GM10248 (cell line): ENCODE measurements around the gene KMT2C.
"Not testable (repeated sequence)": the region's sequence is repeated elsewhere in the genome, so short reads cannot be mapped to it uniquely, and the experiment has no call there.

Experiments used
- CTCF ChIA-PET: fragments of 300-600 bp; sonication (Branson Sonifier 250); formaldehyde crosslinking; extraction: SDS; loops from one replicate; lab custom pipeline; 2021; ENCODE audit warnings: antibody characterized with exemption; lab: Yijun Ruan, JAX
- POLR2A ChIA-PET: fragments of 350-650 bp; sonication (Branson Sonifier 250); formaldehyde crosslinking; extraction: SDS; loops from one replicate; lab custom pipeline; 2020; ENCODE audit warnings: antibody characterized with exemption; lab: Yijun Ruan, JAX
- DNase-seq: peaks from one replicate; pipeline ENCODE4 v3.0.0; 2012; ENCODE audit errors: extremely low spot score
- TF ChIP-seq, protein P1 (sequence below): IDR thresholded peaks from 2 replicates; pipeline ENCODE4 v1.5.1; 2012; ENCODE audit warnings: mild to moderate bottlenecking, low read depth; ENCODE audit errors: extremely low read depth, missing control alignments, control extremely low read depth

KMT2C gene

DNA sequence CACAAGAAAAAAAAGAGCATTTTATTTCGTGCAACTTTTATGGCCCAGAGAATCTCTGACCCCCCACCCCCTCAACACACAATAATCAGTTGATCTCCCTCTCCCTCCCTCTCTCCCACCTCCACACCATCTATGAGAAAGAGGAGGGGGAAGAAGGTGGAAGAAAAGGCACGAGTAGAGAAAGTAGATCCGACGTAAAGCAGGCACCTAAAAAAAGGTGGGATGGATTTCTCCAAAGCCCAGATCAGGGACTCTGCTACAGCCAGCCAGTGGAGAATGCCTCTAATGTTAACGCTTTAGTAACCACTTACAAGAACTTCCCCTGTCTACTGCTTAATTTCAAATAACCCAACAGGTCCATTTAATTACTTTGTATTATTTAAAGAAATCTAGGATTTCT, 24.4 kb downstream of the KMT2C start:
- CTCF ChIA-PET = interaction anchor here (0.8 kb wide), 1 partner anchor 20 kb away, joined by 3 read pairs; no protein-coding TSS in a partner anchor
- DNase-seq = no peak
- TF ChIP-seq, protein P1, sequence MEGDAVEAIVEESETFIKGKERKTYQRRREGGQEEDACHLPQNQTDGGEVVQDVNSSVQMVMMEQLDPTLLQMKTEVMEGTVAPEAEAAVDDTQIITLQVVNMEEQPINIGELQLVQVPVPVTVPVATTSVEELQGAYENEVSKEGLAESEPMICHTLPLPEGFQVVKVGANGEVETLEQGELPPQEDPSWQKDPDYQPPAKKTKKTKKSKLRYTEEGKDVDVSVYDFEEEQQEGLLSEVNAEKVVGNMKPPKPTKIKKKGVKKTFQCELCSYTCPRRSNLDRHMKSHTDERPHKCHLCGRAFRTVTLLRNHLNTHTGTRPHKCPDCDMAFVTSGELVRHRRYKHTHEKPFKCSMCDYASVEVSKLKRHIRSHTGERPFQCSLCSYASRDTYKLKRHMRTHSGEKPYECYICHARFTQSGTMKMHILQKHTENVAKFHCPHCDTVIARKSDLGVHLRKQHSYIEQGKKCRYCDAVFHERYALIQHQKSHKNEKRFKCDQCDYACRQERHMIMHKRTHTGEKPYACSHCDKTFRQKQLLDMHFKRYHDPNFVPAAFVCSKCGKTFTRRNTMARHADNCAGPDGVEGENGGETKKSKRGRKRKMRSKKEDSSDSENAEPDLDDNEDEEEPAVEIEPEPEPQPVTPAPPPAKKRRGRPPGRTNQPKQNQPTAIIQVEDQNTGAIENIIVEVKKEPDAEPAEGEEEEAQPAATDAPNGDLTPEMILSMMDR = no peak
- POLR2A ChIA-PET = no interaction called here

DNA sequence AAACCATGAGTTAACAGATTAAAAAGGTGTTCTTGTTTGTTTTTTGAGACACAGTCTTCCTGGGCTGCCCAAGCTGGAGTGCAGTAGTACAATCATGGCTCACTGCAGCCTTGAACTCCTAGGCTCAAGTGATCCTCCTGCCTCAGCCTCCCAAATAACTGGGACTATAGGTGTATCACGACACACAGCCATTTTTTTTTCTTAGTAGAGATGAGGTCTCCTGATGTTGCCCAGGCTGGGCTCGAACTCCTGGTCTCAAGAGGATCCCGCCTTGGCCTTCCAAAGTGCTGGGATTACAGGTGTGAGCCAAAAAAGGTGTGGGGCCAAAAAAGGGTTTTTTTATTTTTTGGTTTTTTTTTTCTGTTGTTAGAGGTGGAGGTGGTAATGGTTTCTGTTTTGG, 29.3 kb downstream of the KMT2C start:
- CTCF ChIA-PET = no interaction called here
- POLR2A ChIA-PET = no interaction called here
- TF ChIP-seq, protein P1 = no peak
- no peak for DNase-seq

DNA sequence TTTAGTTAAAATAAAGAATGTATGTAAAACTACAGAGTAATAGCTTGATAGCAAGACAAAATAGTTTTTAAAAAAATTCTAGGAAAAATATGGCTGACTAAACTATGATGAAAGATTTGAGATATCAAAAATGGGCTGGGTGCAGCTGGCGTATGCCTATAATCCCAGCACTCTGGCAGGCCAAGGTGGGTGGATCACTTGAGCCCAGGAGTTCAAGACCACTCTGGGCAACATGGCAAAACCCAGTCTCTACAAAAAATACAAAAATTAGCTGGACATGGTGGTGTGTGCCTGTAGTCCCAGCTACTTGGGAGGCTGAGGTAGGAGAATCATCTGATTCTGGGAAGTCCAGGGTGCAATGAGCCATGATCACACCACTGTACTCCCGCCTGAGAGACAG, 29.8 kb downstream of the KMT2C start:
- POLR2A ChIA-PET, CTCF ChIA-PET, DNase-seq: not testable (repeated sequence)

DNA sequence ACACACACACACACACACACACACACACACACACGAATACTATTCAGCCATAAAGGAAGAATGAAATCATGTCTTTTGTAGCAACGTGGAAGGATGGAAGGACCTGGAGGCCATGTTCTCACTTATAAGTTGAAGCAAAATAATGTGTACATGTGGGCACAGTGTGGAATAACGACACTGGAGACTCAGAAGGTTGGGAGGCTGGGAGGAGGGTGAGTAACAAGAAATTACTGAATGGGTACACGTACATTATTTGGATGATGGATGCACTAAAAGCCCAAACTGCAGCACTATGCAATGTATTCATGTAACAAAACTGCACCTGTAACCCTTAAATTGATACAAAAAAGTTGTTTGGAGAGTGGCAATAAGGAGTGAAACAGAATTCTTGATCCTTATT, 32.1 kb downstream of the KMT2C start:
- CTCF ChIA-PET = no interaction called here
- POLR2A ChIA-PET = no interaction called here
- DNase-seq = no peak
- TF ChIP-seq, protein P1 = no peak

DNA sequence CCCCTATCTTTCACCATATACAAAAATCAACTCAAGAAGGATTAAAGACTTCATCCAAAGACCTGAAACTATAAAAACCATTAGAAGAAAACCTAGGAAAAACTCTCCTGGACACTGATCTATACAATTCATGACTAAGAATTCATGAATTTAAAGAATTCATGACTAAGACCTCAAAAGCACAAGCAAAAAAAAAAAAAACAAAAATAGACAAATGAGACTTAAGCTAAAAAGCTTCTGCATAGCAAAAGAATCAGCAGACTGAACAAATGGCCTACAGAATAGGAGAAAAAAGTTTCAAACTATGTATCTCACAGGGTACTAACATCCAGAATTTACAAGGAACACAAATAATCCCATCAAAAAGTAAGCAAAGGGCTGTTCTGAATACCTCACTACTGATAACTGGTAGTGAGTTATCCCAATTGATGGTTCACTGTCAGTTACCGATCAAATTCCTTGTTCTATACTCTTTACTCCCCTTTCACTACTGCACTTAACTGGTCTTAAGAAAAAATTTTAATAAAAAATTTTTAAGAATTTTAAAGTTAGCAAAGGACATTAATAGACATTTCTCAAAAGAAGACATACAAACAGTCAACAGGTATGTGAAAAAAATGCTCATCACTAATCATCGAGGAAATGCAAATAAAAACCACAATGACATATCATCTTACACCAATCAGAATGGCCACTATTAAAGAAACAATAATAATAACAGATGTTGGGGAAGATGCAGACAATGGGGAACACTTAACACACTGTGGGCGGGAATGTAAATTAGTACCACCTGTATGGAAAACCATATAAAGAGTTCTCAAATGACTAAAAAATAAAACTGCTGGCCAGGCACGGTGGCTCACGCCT, 33.2 kb downstream of the KMT2C start:
- DNase-seq = no peak
- ChIA-PET CTCF (no interaction called here), POLR2A (no interaction called here)
- TF ChIP-seq, protein P1 = no peak

DNA sequence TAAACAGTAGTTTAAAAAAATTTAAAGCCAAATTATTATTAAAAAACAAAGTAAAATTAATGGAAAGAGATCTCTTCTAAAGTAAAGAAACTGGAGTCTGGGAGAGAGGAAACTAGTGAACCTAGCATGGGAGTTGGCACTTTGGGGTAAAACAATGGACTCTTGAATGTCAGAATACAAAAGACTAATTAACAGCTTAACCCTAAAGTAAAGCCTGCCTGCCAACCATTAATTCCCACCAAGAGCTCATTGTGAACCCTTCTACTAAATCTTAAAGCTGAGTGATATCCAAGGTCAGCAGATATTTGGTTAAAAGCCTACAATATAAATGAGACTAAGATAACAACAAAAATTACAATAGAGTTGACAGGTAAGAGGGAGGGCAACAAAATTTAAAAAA, 36.5 kb downstream of the KMT2C start:
- ChIA-PET CTCF (no interaction called here), POLR2A (no interaction called here)
- no peak for DNase-seq
- TF ChIP-seq, protein P1 = no peak

DNA sequence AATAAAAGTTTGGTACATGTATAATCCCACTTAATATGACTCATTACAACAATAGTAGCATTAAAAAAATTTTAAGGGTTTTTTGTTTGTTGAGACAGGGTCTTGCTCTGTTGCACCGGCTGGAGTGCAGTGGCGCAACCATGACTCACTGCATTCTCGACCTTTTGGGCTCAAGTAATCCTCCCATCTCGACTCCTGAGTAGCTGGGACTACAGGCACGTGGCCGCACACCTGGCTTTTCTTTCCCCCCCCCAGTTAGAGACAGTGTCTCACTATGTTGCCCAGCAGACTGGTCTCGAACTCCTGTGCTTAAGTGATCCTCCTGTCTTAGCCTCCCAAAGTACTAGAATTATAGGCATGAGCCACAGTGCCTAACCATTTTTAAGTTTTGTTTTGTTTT, 40.7 kb downstream of the KMT2C start:
- ChIA-PET POLR2A (no interaction called here), CTCF (no interaction called here)
- no peak for DNase-seq
- TF ChIP-seq, protein P1 = no peak

DNA sequence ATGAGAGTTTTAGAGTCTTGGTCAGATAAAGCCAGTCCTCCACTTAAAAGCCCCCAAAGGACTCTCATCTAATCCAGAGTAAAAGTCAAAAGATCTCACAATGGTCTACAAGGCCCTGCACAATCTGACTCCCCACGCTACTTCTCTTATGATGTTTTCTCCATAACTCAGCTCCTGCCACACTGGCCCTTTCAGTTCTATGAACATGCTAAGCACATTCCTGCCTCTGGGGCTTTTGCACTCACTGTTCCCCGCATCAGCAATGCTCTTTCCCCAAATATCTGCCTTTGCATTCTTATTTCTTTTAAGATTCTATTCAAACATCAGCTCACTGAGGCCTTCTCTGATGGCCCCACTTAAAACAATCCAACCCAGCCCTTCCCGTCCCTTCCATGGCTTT, 41.6 kb downstream of the KMT2C start:
- CTCF ChIA-PET, DNase-seq, POLR2A ChIA-PET: not testable (repeated sequence)
